LHCN-M2 (cell line): Measurements from ENCODE around the gene STK32B. TPM values are rescaled to one million over a fixed set of nuclear protein-coding genes. Genes with fewer than 3 reads are reported as not detected.
A peak's percentile ranks its signal among the peaks of the same experiment; 100 is the strongest.
"Not testable (repeated sequence)": the region's sequence is repeated elsewhere in the genome, so short reads cannot be mapped to it uniquely, and the experiment has no call there.

ENCODE experiments used
- DNase-seq: peaks from one replicate; pipeline ENCODE4 v3.0.0-alpha.2; 2012; ENCODE audit warnings: low read depth
- total RNA-seq: library from RNA; depleted of rRNA; stranded (reverse); fragments of >200 nt; gene quantifications from 2 replicates; pipeline ENCODE4 v1.2.3, GENCODE V29; 2014

Gene STK32B
- total RNA-seq, 1 experiment from 2014 or later = 0.52 TPM

- peak; percentile 74 for DNase-seq
Measured at GRCh38 chr4:5206016-5206790, 154.9 kb downstream of the STK32B start.

- DNase-seq = no peak
Measured at GRCh38 chr4:5209862-5210261, 158.6 kb downstream of the STK32B start.

- no peak for DNase-seq
Measured at GRCh38 chr4:5211282-5211839, 160.1 kb downstream of the STK32B start.

GRCh38 chr4:5212255-5213013, 161.2 kb downstream of the STK32B start:
- no peak for DNase-seq

GRCh38 chr4:5213087-5213595, 161.9 kb downstream of the STK32B start:
- DNase-seq = no peak

GRCh38 chr4:5215321-5215720, 164.0 kb downstream of the STK32B start:
- no peak for DNase-seq

- DNase-seq = no peak
Measured at GRCh38 chr4:5217421-5217820, 166.1 kb downstream of the STK32B start.

GRCh38 chr4:5218376-5219069, 167.2 kb downstream of the STK32B start:
- DNase-seq = no peak

GRCh38 chr4:5220028-5220427, 168.7 kb downstream of the STK32B start:
- peak; percentile 22 for DNase-seq

- DNase-seq = no peak
Measured at GRCh38 chr4:5222047-5222446, 170.8 kb downstream of the STK32B start.

GRCh38 chr4:5222951-5223350, 171.7 kb downstream of the STK32B start:
- DNase-seq = no peak

- DNase-seq = no peak
Measured at GRCh38 chr4:5224340-5224739, 173.1 kb downstream of the STK32B start.

- no peak for DNase-seq
Measured at GRCh38 chr4:5232549-5232948, 181.3 kb downstream of the STK32B start.

- no peak for DNase-seq
Measured at GRCh38 chr4:5237086-5237660, 185.9 kb downstream of the STK32B start.

GRCh38 chr4:5238173-5238572, 186.9 kb downstream of the STK32B start:
- no peak for DNase-seq

GRCh38 chr4:5247061-5247460, 195.8 kb downstream of the STK32B start:
- not testable (repeated sequence) for DNase-seq

GRCh38 chr4:5247735-5248134, 196.5 kb downstream of the STK32B start:
- no peak for DNase-seq

- no peak for DNase-seq
Measured at GRCh38 chr4:5249727-5250126, 198.4 kb downstream of the STK32B start.

- not testable (repeated sequence) for DNase-seq
Measured at GRCh38 chr4:5250536-5250935, 199.3 kb downstream of the STK32B start.

- DNase-seq = no peak
Measured at GRCh38 chr4:5256421-5256820, 205.1 kb downstream of the STK32B start.

- no peak for DNase-seq
Measured at GRCh38 chr4:5257086-5257485, 205.8 kb downstream of the STK32B start.
